Pancreas (tissue), 10 donors: ENCODE data around the gene EPS8. TPM values are rescaled to one million over a fixed set of nuclear protein-coding genes. Genes with fewer than 3 reads are reported as not detected.

Source experiments
- ATAC-seq, 4 donors: fragments of 200-7000 bp; cut with Tn5 transposase; one replicate each; pipeline versions ENCODE4 v1.8.0 to v1.9.1; 2020; ENCODE audit warnings: mild to moderate bottlenecking in 4 of 4, moderate library complexity in 4 of 4
- DNase-seq, 6 donors: peaks; one replicate each; pipeline ENCODE4 v3.0.0-alpha.2; 2020
- FAIRE-seq: peaks from 2 replicates; lab custom pipeline; 2012; peaks lifted over from hg19 to GRCh38; lab: Jason Lieb, UNC
- H3K27ac ChIP-seq, 4 donors: fragments of 200-600 bp; sonication (generic); 1 replicate in 3 of 4; 2 replicates in 1 of 4; pipeline versions ENCODE4 v1.5.0 to v1.8.0; 2020
- H3K27me3 ChIP-seq, 4 donors: fragments of 200-600 bp; one replicate each; pipeline ENCODE4 v1.8.0; 2021
- H3K36me3 ChIP-seq, 3 donors: fragments of 200-600 bp; sonication (generic) in 1 of 3; one replicate each; pipeline versions ENCODE4 v1.5.0 to v1.8.0; 2020 to 2021
- H3K4me1 ChIP-seq, 3 donors: fragments of 200-600 bp; one replicate each; pipeline ENCODE4 v1.8.0; 2021
- H3K4me3 ChIP-seq, 4 donors: fragments of 200-600 bp; sonication (generic) in 2 of 4; one replicate each; pipeline versions ENCODE4 v1.5.0 to v1.8.0; 2020 to 2021
- H3K9me3 ChIP-seq, 4 donors: fragments of 200-600 bp; one replicate each; pipeline ENCODE4 v1.8.0; 2021
- CTCF ChIP-seq, 4 donors: fragments of 200-600 bp; sonication (generic) in 3 of 4; IDR thresholded peaks; one replicate each; pipeline versions ENCODE4 v1.5.0 to v1.8.0; 2021; ENCODE audit warnings: antibody characterized with exemption in 4 of 4
- WGBS, 2 donors: extraction: QIAGEN DNeasy Blood & Tissue Kit; methylation state at CpG; one replicate each; pipeline ENCODE4 v1.1.7; 2013; 5-methylcytosine and 5-hydroxymethylcytosine counted together
- intact Hi-C, 3 donors: fragments of 100-400 bp; cut with DNase I; formaldehyde crosslinking; loops; one replicate each; pipeline versions ENCODE4 v1.11.1 to v1.14.2; 2022
- polyA plus RNA-seq, 2 donors: library from polyadenylated mRNA; stranded (reverse); fragments of 200-250 nt; gene quantifications; one replicate each; pipeline ENCODE4 v1.2.3, GENCODE V29; 2013
- total RNA-seq, 6 donors: library from RNA; stranded (reverse); fragmentation: NEBNext Ultra II Directional in 4 of 6; extraction: Animal tissue kit (Norgen Biotek cat#: 25700) in 4 of 6; gene quantifications; one replicate each; pipeline versions ENCODE4 v1.2.1 to v1.2.4, GENCODE V29; 2021 to 2023
- donor health status: healthy with polysubstance abuse.
- donor health status: DM: no; HTN: no; CAD: no; lungs with moderate emphysema.
- donor health status: DM: no; HTN: no; CAD: no.
- donor health status: control.
- donor health status: control.
- donor health status: Bipolar disorder and iron deficiency.
- donor health status: DM: yes; HTN: yes; CAD: no.
- donor health status: DM: no; HTN: no; CAD: no.
- donor health status: DM: no; HTN: no; CAD: no.
- donor health status: DM: yes; HTN: yes; CAD: no.

The EPS8 gene
- total and polyA plus RNA-seq, 8 donors = 8.2 to 26.7 (median 10.6) TPM

- 59 to 63% methylated on average over 1 of the region's 1 CpG for WGBS, 2 donors
- intact Hi-C loops = no loop called here
- no peaks in the 10 kb centered on the region for H3K9me3 ChIP-seq
- H3K27ac ChIP-seq = no peak overlapping the region
- H3K4me3 ChIP-seq = no peak overlapping the region
- no peaks in the 10 kb centered on the region for H3K4me1 ChIP-seq
- DNase-seq (no peak), FAIRE-seq (no peak), ATAC-seq (no peak)
- H3K27me3 ChIP-seq = no peaks in the 10 kb centered on the region
- no peaks in the 10 kb centered on the region for H3K36me3 ChIP-seq
- no peak for TF ChIP-seq CTCF (IDR thresholded peaks at IDR 0.05)
Measured at GRCh38 chr12:15608406-15608805, 180.8 kb downstream of the EPS8 start.

GRCh38 chr12:15605881-15606590, 183.2 kb downstream of the EPS8 start:
- ATAC-seq = no peak
- FAIRE-seq = no peak
- no peak for TF ChIP-seq CTCF (IDR thresholded peaks at IDR 0.05)
- 87 to 88% methylated on average over 10 of the region's 10 CpGs for WGBS, 2 donors
- H3K4me3 ChIP-seq = no peak overlapping the region
- H3K4me1 ChIP-seq = no peaks in the 10 kb centered on the region
- no peak overlapping the region for H3K27ac ChIP-seq
- H3K27me3 ChIP-seq = no peaks in the 10 kb centered on the region
- intact Hi-C loops = no loop called here
- no peaks in the 10 kb centered on the region for H3K36me3 ChIP-seq
- H3K9me3 ChIP-seq = no peaks in the 10 kb centered on the region
- no peak for DNase-seq

- no peak for TF ChIP-seq CTCF (IDR thresholded peaks at IDR 0.05)
- no peak for DNase-seq
- no peak overlapping the region for H3K4me3 ChIP-seq
- 92 to 93% methylated on average over 4 of the region's 4 CpGs for WGBS, 2 donors
- H3K27me3 ChIP-seq = no peaks in the 10 kb centered on the region
- no peaks in the 10 kb centered on the region for H3K36me3 ChIP-seq
- H3K4me1 ChIP-seq = no peaks in the 10 kb centered on the region
- intact Hi-C loops = no loop called here
- H3K9me3 ChIP-seq = no peaks in the 10 kb centered on the region
- FAIRE-seq = no peak
- H3K27ac ChIP-seq = no peak overlapping the region
- ATAC-seq = no peak
Measured at GRCh38 chr12:15603474-15604085, 185.6 kb downstream of the EPS8 start.

- Histone ChIP-seq H3K4me1 (no peaks in the 10 kb centered on the region), H3K27ac (no peak overlapping the region), H3K27me3 (no peaks in the 10 kb centered on the region), H3K4me3 (no peak overlapping the region), H3K9me3 (no peaks in the 10 kb centered on the region), H3K36me3 (no peaks in the 10 kb centered on the region)
- DNase-seq (no peak), FAIRE-seq (no peak), ATAC-seq (no peak)
- intact Hi-C loops = no loop called here
- TF ChIP-seq CTCF (IDR thresholded peaks at IDR 0.05) = no peak
- 85 to 90% methylated on average over 3 of the region's 3 CpGs for WGBS, 2 donors
Measured at GRCh38 chr12:15602051-15602672, 187.0 kb downstream of the EPS8 start.
